ENCODE measurements around the gene PRKCA. TPM values are rescaled to one million over a fixed set of nuclear protein-coding genes. Genes with fewer than 3 reads are reported as not detected.
"Not testable (repeated sequence)": the region's sequence is repeated elsewhere in the genome, so short reads cannot be mapped to it uniquely, and the experiment has no call there.

The PRKCA gene
- total RNA-seq, 4 donors from 2014 or later, result 26.0 to 89.0 (median 32.8) TPM

DNA sequence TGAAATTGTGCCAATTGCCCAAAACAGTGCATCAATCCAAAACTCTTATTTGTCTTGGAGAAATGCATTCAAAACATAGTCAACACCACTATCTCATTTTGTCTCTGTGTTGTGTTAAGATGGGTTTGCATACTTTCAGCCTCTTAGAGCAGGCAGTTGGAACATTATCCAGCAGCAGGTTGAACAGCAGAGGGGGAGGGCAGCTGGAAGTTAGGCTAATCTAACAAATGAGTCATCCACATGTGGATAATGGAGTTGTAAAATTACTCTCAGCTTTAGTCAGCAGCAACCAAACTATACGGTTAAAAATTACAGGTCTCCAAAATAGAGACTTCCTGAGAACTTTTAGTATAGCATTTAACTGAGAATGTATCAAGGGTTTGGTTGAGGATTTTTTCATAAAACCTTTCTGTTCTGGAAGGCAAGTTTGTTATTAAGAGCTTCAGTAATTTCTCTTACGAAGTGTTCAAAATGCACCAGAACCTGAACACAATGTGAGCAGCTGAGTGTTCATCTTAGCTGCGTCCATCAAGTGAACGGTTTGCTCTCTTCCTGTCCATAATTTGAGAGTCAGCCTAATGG lies 46.3 kb downstream of the PRKCA start:
- no peaks in the 10 kb centered on the region for H3K27me3 ChIP-seq
- no peak overlapping the region for H3K4me3 ChIP-seq
- H3K36me3 ChIP-seq, result no peaks in the 10 kb centered on the region
- 39% methylated on average over 4 of the region's 4 CpGs for WGBS, 2 donors (ENCODE audit: low coverage in 1 of 2)
- H3K9me3 ChIP-seq, result no peaks in the 10 kb centered on the region
- ATAC-seq, result peak; percentile 60
- peaks cover 0 to 39% (median 21%) of the 10 kb centered on the region in 3 donors for H3K4me1 ChIP-seq
- TF ChIP-seq, protein P1, sequence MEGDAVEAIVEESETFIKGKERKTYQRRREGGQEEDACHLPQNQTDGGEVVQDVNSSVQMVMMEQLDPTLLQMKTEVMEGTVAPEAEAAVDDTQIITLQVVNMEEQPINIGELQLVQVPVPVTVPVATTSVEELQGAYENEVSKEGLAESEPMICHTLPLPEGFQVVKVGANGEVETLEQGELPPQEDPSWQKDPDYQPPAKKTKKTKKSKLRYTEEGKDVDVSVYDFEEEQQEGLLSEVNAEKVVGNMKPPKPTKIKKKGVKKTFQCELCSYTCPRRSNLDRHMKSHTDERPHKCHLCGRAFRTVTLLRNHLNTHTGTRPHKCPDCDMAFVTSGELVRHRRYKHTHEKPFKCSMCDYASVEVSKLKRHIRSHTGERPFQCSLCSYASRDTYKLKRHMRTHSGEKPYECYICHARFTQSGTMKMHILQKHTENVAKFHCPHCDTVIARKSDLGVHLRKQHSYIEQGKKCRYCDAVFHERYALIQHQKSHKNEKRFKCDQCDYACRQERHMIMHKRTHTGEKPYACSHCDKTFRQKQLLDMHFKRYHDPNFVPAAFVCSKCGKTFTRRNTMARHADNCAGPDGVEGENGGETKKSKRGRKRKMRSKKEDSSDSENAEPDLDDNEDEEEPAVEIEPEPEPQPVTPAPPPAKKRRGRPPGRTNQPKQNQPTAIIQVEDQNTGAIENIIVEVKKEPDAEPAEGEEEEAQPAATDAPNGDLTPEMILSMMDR (IDR thresholded peaks at IDR 0.05), result no peak
- TF ChIP-seq POLR2AphosphoS5 (IDR thresholded peaks at IDR 0.05) (no peak), EP300 (IDR thresholded peaks at IDR 0.05) (no peak), POLR2A (IDR thresholded peaks at IDR 0.05) (no peak)
- H3K27ac ChIP-seq, result peak overlapping the region in 1 of 4 donors; percentile 19

DNA sequence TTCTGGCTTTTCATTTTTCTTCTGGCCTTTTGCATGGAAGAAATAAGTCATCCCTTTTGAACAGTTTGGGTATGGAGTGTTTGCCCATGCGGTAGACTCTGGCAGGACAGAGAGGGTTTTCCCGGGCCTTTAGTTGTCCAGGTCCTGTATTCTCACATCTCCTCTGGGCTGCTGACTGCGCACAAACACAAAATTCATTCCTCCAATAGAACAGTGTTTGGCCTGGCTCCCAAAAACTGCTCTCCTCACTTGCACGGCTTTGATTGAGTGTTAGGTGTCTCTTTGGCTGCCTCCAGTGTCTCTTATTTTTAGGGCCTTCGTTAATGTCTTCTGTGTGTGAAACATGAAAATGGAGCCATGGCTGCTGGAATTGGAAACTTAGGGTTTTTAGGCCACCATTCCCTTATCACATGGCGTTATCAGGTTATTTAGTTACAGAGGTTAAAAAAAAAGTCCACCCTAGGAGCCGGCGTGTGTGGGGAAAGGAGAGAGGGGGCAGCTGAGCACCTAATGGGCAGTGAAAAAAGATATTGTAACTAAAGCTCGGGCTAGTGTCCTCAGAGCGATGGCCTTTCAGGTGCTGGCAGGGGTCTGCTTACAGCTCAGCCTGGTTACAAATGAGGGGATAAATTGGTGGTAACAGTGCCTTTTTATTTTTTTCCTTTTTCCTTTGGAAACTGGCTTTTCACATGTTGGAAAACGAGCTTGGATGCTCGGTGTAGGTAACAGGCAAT lies 47.3 kb downstream of the PRKCA start:
- ATAC-seq, result no peak
- H3K27ac ChIP-seq, result peak overlapping the region in 1 of 4 donors; percentile 11

DNA sequence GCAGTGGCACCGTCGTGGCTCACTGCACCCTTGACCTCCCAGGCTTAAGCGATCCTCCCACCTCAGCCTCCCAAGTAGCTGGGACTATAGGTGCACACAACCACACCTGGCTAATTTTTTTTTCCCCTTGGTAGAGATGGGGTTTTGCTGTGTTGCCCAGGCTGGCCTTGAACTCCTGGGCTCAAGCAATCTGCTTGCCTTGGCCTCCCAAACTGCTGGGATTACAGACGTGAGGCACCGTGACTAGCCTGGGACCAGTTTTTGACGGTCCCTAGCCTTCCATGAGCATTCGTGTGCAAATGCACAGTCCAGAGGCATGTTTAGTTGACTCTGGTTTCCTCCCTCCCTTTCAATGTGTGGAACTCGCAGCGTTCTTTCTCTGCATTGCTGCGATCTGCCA lies 48.2 kb downstream of the PRKCA start:
- not testable (repeated sequence) for H3K27ac ChIP-seq, H3K9me3 ChIP-seq, H3K4me3 ChIP-seq, ATAC-seq, H3K27me3 ChIP-seq, H3K36me3 ChIP-seq
- H3K4me1 ChIP-seq, result peaks cover 0 to 42% (median 18%) of the 10 kb centered on the region in 3 donors
- WGBS, 2 donors (ENCODE audit: low coverage in 1 of 2), result 88% methylated on average over 8 of the region's 10 CpGs; no CpG with 5 or more reads in 1 of the 2 donors

More for the DNA sequence above, 47.3 kb downstream of the PRKCA start:
- Histone ChIP-seq H3K9me3 (no peaks in the 10 kb centered on the region), H3K4me3 (no peak overlapping the region), H3K36me3 (no peaks in the 10 kb centered on the region), H3K4me1 (peaks cover 0 to 43% (median 21%) of the 10 kb centered on the region in 3 donors), H3K27me3 (no peaks in the 10 kb centered on the region)
- WGBS, 2 donors (ENCODE audit: low coverage in 1 of 2), result 27 to 58% methylated on average over 4 to 9 of the region's 12 CpGs
- TF ChIP-seq POLR2AphosphoS5 (IDR thresholded peaks at IDR 0.05) (no peak), EP300 (IDR thresholded peaks at IDR 0.05) (no peak), POLR2A (IDR thresholded peaks at IDR 0.05) (no peak)
- TF ChIP-seq, protein P1 (IDR thresholded peaks at IDR 0.05), result no peak

DNA sequence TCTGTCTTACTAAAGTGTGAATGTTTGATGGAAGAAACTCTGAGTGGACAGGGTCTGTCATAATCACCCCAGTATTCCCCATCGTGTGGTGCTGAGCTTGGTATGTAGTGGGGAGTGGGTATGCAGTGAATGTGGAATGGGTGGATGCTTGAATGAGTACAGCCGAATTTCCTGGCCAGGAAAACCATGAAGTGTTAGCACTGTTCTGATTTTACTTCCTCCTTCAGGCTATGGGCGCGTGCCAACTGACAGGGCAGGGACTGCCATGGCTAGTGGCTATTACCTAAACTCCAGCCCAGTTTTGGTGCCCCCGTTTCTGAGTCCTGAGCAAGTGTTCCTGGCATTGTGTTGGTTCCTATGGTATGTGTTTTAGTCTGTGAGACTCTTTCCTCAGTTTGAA lies 48.6 kb downstream of the PRKCA start:
- ATAC-seq, result no peak
- Histone ChIP-seq H3K27me3 (no peaks in the 10 kb centered on the region), H3K4me1 (peaks cover 0 to 42% (median 18%) of the 10 kb centered on the region in 3 donors), H3K4me3 (no peak overlapping the region), H3K27ac (no peak overlapping the region), H3K36me3 (no peaks in the 10 kb centered on the region), H3K9me3 (no peaks in the 10 kb centered on the region)
- WGBS, 2 donors (ENCODE audit: low coverage in 1 of 2), result 78 to 80% methylated on average over 1 to 5 of the region's 5 CpGs
- no peak for TF ChIP-seq EP300 (IDR thresholded peaks at IDR 0.05)
- TF ChIP-seq, protein P1 (IDR thresholded peaks at IDR 0.05), result no peak
- TF ChIP-seq POLR2AphosphoS5 (IDR thresholded peaks at IDR 0.05), result no peak
- no peak for TF ChIP-seq POLR2A (IDR thresholded peaks at IDR 0.05)

DNA sequence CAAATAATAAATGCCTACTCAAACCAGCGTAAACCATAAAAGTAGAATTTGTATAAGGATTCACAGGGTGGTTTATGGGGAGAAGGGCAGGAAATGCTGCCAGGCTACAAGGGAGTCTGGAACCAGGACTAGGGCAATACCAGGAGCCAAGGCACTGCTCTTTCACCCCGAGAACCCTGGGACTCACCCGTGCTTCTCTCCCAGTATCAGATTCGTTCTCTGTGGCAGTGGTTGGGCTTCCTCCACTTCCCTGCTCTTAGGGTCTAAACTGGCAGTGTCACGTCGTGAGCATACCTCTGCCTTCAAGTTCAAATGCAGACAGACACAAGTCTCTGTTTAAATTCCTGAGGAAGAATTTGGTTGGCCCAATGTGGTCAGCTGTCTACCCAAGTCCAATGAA lies 49.3 kb downstream of the PRKCA start:
- H3K36me3 ChIP-seq, result no peaks in the 10 kb centered on the region
- H3K9me3 ChIP-seq, result no peaks in the 10 kb centered on the region
- H3K27ac ChIP-seq, result no peak overlapping the region
- no peak overlapping the region for H3K4me3 ChIP-seq
- peaks cover 0 to 42% (median 18%) of the 10 kb centered on the region in 3 donors for H3K4me1 ChIP-seq
- ATAC-seq, result no peak
- H3K27me3 ChIP-seq, result no peaks in the 10 kb centered on the region
- TF ChIP-seq POLR2A (IDR thresholded peaks at IDR 0.05) (no peak), POLR2AphosphoS5 (IDR thresholded peaks at IDR 0.05) (no peak), EP300 (IDR thresholded peaks at IDR 0.05) (no peak)
- TF ChIP-seq, protein P1 (IDR thresholded peaks at IDR 0.05), result no peak
- whole genome bisulfite sequencing, 2 donors (ENCODE audit: low coverage in 1 of 2), result 93 to 100% methylated on average over 2 to 6 of the region's 6 CpGs

Data from gastroesophageal sphincter (tissue), 4 donors.